Activated naive CD4-positive, alpha-beta T cell (primary cell): Measurements from ENCODE around the gene SPANXN3.
"Not testable (repeated sequence)": the region's sequence is repeated elsewhere in the genome, so short reads cannot be mapped to it uniquely, and the experiment has no call there.

Experiments
- DNase-seq, 4 experiments: peaks; one replicate each; lab custom pipeline; 2025; lab: John Stamatoyannopoulos, UW

The SPANXN3 gene

GRCh38 chrX:143517375-143517774, at the start of gene SPANXN3:
TSS of gene SPANXN3 (minus strand) at chrX:143517475. CDS start at chrX:143517391, 84 bp downstream.
- DNase-seq: not testable (repeated sequence)

GRCh38 chrX:143536176-143536575, 18.9 kb upstream of the SPANXN3 start:
- no peak for DNase-seq

GRCh38 chrX:143502196-143502595, 15.1 kb downstream of the SPANXN3 start:
- DNase-seq: not testable (repeated sequence)

- DNase-seq: no peak
Observed at GRCh38 chrX:143500751-143501150, 16.5 kb downstream of the SPANXN3 start.

- DNase-seq: no peak
Observed at GRCh38 chrX:143486105-143486504, 31.2 kb downstream of the SPANXN3 start.

- no peak for DNase-seq
Observed at GRCh38 chrX:143476751-143477150, 40.5 kb downstream of the SPANXN3 start.

- no peak for DNase-seq
Observed at GRCh38 chrX:143472347-143472938, 44.8 kb downstream of the SPANXN3 start.

GRCh38 chrX:143466130-143466529, 51.1 kb downstream of the SPANXN3 start:
- DNase-seq: no peak

- no peak for DNase-seq
Observed at GRCh38 chrX:143462696-143463095, 54.6 kb downstream of the SPANXN3 start.

GRCh38 chrX:143461606-143462005, 55.7 kb downstream of the SPANXN3 start:
- no peak for DNase-seq
